MCF 10A (cell line): ENCODE measurements around the gene MTHFD2. TPM values are rescaled to one million over a fixed set of nuclear protein-coding genes. Genes with fewer than 3 reads are reported as not detected.

Experiments used
- BruUV-seq: library from RNA; stranded (reverse); fragments of 400-500 nt; replicated peaks from 2 replicates; lab custom pipeline; 2021; lab: Mats Ljungman, UMichigan
- CTCF ChIA-PET: fragments of 300-600 bp; sonication (Branson Sonifier 250); formaldehyde crosslinking; extraction: SDS; loops from one replicate; lab custom pipeline; 2021; ENCODE audit warnings: antibody characterized with exemption, inconsistent platforms; lab: Yijun Ruan, JAX
- POLR2A ChIA-PET: fragments of 300-600, 350-650 bp; sonication (Branson Sonifier 250); formaldehyde crosslinking; extraction: SDS; loops from one replicate; lab custom pipeline; 2020; ENCODE audit warnings: antibody characterized with exemption, inconsistent platforms; lab: Yijun Ruan, JAX
- DNase-seq: peaks from one replicate; pipeline ENCODE4 v3.0.0-alpha.2; 2018; ENCODE audit not compliant: unreplicated experiment
- H3K27ac Mint-ChIP-seq: one replicate; pipeline ENCODE4 v1.8.0; 2022; ENCODE audit warnings: mild to moderate bottlenecking, low read depth, mixed read lengths; ENCODE audit not compliant: unreplicated experiment
- H3K27me3 Mint-ChIP-seq: one replicate; pipeline ENCODE4 v1.8.0; 2022; ENCODE audit warnings: mixed read lengths; ENCODE audit not compliant: insufficient read depth, unreplicated experiment
- H3K36me3 Mint-ChIP-seq: one replicate; pipeline ENCODE4 v1.8.0; 2022; ENCODE audit warnings: mild to moderate bottlenecking, moderate library complexity, mixed read lengths; ENCODE audit not compliant: insufficient read depth, unreplicated experiment
- H3K4me1 Mint-ChIP-seq: one replicate; pipeline ENCODE4 v1.8.0; 2022; ENCODE audit warnings: mixed read lengths; ENCODE audit not compliant: insufficient read depth, unreplicated experiment
- H3K4me3 Mint-ChIP-seq: one replicate; pipeline ENCODE4 v1.8.0; 2022; ENCODE audit warnings: mild to moderate bottlenecking, moderate library complexity, mixed read lengths; ENCODE audit not compliant: unreplicated experiment
- H3K9me3 Mint-ChIP-seq: one replicate; pipeline ENCODE4 v1.8.0; 2022; ENCODE audit warnings: mixed read lengths; ENCODE audit not compliant: unreplicated experiment
- CTCF ChIP-seq: fragments of 200-600 bp; IDR thresholded peaks from one replicate; pipeline ENCODE4 v1.8.0; 2022; ENCODE audit warnings: antibody characterized with exemption, mild to moderate bottlenecking; ENCODE audit not compliant: unreplicated experiment
- intact Hi-C: fragments of 100-400 bp; cut with micrococcal nuclease; formaldehyde crosslinking; loops from 2 replicates; pipeline ENCODE4 v1.14.1; 2022
- total RNA-seq: library from RNA; stranded (reverse); gene quantifications from 2 replicates; pipeline ENCODE4 v1.2.3, GENCODE V29; 2022

The MTHFD2 gene
- total RNA-seq, 1 experiment from 2014 or later, result 470 TPM

- intact Hi-C loops, result no loop called here
- ChIA-PET CTCF (interaction anchor here (0.5 to 1.2 kb wide), 4 partner anchors 12 to 553 kb away, joined by 3 to 5 read pairs (median 4); no protein-coding TSS in a partner anchor), POLR2A (no interaction called here)
- H3K4me3 Mint-ChIP-seq, result no peak overlapping the region
- no peak overlapping the region for H3K27ac Mint-ChIP-seq
- H3K27me3 Mint-ChIP-seq, result no peaks in the 10 kb centered on the region
- H3K9me3 Mint-ChIP-seq, result no peaks in the 10 kb centered on the region
- no peak for TF ChIP-seq CTCF
- H3K36me3 Mint-ChIP-seq, result no peaks in the 10 kb centered on the region
- no peak for DNase-seq
- BruUV-seq, result no TSS peak
- peaks cover 9% of the 10 kb centered on the region for H3K4me1 Mint-ChIP-seq
These were observed 44.1 kb downstream of the MTHFD2 start for GRCh38 chr2:74242354-74243071.

GRCh38 chr2:74244286-74244685, 45.9 kb downstream of the MTHFD2 start:
- Mint-ChIP-seq H3K4me1 (peaks cover 3% of the 10 kb centered on the region), H3K9me3 (no peaks in the 10 kb centered on the region), H3K27ac (no peak overlapping the region), H3K4me3 (no peak overlapping the region), H3K27me3 (no peaks in the 10 kb centered on the region), H3K36me3 (peaks cover 4% of the 10 kb centered on the region)
- BruUV-seq, result no TSS peak
- DNase-seq, result no peak
- TF ChIP-seq CTCF, result no peak
- POLR2A ChIA-PET, result no interaction called here
- intact Hi-C loops, result no loop called here
- CTCF ChIA-PET, result interaction anchor here (1.0 to 2.0 kb wide), 2 partner anchors 16 to 91 kb away, joined by 3 to 7 read pairs; no protein-coding TSS in a partner anchor

- H3K4me1 Mint-ChIP-seq, result peaks cover 5% of the 10 kb centered on the region
- ChIA-PET POLR2A (no interaction called here), CTCF (interaction anchor here (0.9 to 2.0 kb wide), 6 partner anchors 33 to 420 kb away, joined by 3 to 7 read pairs (median 3); no protein-coding TSS in a partner anchor)
- BruUV-seq, result no TSS peak
- no peaks in the 10 kb centered on the region for H3K27me3 Mint-ChIP-seq
- TF ChIP-seq CTCF, result no peak
- peaks cover 6% of the 10 kb centered on the region for H3K36me3 Mint-ChIP-seq
- no peaks in the 10 kb centered on the region for H3K9me3 Mint-ChIP-seq
- intact Hi-C loops, result no loop called here
- no peak overlapping the region for H3K27ac Mint-ChIP-seq
- H3K4me3 Mint-ChIP-seq, result no peak overlapping the region
- no peak for DNase-seq
These were observed 48.2 kb downstream of the MTHFD2 start for GRCh38 chr2:74246496-74247195.
